IPS-NIHi11 (cell line): Measurements from ENCODE around the gene PPRC1.

Source experiments
- DNase-seq: peaks from one replicate; pipeline ENCODE4 v3.0.0; 2012; ENCODE audit warnings: mixed read lengths, low spot score

PPRC1 gene, protein sequence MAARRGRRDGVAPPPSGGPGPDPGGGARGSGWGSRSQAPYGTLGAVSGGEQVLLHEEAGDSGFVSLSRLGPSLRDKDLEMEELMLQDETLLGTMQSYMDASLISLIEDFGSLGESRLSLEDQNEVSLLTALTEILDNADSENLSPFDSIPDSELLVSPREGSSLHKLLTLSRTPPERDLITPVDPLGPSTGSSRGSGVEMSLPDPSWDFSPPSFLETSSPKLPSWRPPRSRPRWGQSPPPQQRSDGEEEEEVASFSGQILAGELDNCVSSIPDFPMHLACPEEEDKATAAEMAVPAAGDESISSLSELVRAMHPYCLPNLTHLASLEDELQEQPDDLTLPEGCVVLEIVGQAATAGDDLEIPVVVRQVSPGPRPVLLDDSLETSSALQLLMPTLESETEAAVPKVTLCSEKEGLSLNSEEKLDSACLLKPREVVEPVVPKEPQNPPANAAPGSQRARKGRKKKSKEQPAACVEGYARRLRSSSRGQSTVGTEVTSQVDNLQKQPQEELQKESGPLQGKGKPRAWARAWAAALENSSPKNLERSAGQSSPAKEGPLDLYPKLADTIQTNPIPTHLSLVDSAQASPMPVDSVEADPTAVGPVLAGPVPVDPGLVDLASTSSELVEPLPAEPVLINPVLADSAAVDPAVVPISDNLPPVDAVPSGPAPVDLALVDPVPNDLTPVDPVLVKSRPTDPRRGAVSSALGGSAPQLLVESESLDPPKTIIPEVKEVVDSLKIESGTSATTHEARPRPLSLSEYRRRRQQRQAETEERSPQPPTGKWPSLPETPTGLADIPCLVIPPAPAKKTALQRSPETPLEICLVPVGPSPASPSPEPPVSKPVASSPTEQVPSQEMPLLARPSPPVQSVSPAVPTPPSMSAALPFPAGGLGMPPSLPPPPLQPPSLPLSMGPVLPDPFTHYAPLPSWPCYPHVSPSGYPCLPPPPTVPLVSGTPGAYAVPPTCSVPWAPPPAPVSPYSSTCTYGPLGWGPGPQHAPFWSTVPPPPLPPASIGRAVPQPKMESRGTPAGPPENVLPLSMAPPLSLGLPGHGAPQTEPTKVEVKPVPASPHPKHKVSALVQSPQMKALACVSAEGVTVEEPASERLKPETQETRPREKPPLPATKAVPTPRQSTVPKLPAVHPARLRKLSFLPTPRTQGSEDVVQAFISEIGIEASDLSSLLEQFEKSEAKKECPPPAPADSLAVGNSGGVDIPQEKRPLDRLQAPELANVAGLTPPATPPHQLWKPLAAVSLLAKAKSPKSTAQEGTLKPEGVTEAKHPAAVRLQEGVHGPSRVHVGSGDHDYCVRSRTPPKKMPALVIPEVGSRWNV (N-terminal part only)

DNA sequence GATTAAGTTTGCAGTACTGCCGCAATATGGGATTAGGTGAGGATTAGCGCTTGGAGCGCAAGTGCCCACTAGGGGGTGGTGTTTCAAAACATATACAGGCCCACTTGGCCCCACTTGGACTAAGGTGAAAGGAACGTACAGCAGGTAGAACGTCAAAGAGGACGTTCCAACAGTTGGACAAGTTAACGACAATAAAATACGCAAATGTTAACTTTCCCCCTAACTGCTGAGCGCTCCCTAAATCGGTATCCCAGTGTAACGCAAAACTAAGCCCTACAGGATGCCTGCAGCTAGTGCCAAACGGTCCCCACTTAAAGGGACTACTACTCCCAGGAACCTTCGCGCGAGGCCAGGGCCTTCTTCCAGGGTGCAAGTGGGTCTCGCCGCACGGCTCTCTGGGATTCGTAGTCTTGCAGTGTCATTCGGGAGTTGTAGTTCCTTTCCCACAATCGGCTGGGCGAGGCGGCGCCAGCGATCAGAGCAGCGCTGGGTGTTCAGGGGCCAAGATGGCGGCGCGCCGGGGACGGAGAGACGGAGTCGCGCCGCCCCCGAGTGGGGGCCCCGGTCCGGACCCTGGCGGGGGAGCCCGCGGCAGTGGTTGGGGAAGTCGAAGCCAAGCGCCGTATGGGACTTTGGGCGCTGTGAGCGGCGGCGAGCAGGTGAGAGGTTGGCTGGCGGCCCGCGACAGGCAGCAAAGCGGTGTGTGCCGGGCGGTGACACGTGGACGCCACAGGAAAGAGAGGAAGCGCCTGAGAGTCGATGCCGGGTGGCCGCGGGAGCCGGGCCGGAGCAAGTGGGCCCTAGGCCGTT, at the start of gene PPRC1:
Gene PPRC1 (plus strand): TSS at position 478 of the 810 bp plus-strand sequence. CDS start 29 bp downstream, at position 507.
- peak; percentile 97 for DNase-seq

- DNase-seq = no peak
Observed at GRCh38 chr10:102083541-102083940, 49.3 kb upstream of the PPRC1 start.

DNA sequence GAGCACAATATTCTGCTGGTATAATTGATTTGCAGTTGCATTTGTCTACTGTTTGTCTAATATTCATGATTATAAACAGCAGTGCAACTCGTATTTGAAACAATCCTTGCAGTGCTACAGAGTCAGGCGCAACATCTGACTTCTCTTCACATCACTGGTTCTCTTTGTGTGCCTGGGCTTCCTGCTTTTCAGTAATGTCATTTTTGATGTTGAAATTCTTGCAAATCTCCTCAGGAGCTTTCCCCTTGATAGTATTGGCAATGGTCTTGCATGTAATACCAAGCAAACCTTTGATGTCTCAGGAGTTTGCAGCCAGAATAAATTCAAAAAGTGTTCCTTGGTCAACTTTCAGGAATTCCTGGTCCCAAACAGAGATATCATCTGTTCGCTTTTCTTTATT, 47.5 kb upstream of the PPRC1 start:
- no peak for DNase-seq

DNA sequence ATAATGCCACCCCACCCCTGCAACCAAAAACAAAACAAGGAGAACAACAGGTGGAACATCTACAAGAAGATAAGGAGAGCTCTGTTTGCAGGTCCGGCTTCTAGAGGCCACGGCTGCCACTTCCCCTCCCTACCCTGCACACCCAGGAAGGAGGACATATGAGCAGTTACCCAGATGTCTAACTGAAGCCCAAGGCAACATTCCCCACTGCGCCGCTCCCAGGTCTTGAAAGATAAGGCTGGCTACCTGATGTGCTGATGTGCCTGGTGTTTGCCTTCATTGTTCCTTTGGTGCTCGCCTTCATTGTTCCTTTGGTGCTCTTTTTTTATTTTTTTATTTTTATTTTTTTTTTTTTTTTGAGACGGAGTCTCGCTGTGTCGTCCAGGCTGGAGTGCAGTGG, 46.6 kb upstream of the PPRC1 start:
- DNase-seq = no peak

- no peak for DNase-seq
Observed at GRCh38 chr10:102090772-102091171, 42.1 kb upstream of the PPRC1 start.

- DNase-seq = no peak
Observed at GRCh38 chr10:102096449-102096848, 36.4 kb upstream of the PPRC1 start.

DNA sequence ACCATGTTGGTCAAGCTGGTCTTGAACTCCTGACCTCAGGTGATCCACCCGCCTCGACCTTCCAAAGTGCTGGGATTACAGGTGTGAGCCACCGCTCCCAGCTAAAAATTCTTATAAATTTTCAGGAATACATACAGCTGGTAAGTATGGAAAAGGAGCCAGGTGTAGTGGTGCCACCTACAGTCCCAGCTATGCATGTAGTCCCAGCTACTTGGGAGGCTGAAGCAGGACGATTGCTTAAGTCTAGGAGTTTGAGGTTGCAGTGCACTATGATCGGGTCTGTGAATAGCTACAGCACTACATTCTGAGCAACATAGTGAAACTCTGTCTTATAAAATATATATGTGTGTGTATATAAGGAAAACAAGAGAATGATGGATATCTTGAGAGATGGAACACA, 31.7 kb upstream of the PPRC1 start:
- no peak for DNase-seq

GRCh38 chr10:102102421-102102820, 30.4 kb upstream of the PPRC1 start:
- no peak for DNase-seq

GRCh38 chr10:102106998-102107397, 25.8 kb upstream of the PPRC1 start:
- DNase-seq = no peak

DNA sequence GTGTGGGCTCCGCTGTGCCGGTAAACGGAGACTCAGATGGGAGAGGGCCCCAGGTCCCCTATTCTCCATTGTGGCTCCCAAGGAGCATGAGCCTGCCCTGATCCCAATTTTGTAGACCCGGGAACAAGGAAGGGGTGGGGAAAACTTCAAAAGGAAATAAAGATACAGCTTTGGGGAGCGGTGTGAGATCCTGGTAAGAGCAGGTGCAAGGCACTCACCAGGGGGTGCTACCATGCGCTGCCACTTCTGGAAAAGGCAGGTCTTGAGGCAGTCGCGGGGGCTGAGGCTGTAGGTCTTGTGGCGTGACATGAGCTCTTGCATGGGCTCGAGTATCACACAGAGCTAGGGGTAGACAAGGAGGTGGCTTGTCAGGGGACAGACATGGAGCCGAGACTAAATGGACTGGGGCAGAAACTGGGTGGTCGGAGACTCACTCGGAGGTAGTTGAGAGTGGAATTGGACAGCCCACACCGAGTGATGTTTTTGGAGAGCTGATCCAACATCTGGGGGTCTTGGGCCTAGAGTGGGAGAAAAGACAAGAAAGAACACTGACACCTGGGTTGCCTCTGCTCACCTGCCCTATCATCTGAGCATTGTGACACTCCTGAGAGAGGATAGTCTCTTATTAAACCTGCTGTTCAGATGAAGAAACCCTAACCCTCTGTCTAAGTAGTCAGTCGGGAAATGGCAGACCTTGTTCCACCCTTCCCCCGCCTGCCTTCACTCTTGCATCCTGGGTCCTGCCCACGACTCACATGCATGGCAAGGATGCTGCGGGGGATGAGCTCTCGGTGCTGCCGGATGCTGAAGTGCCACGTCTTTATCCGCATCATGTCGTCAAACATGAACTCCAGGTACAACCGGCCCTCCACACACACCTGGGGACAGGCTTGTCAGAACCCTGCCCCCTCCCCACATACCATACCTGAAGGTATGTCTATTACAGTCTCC, 23.4 kb upstream of the PPRC1 start:
- DNase-seq = no peak

DNA sequence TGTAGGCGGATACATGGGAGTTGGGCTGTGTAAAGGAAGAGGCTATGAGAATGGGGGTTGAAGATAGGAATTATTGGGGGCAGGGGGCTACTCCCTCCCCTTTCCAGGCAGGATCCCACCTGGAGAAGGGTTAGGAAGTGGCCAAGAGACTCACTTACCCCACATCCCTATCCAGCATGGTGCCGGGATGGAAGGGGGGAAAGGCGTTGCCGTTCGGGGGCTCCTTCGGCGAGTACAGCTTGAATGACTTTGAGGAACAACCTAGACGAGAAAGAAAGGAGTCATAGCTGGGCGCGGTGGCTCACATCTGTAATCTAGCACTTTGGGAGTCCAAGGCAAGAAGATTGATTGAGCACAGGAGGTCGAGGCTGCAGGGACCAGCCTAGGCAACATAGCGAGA, 21.6 kb upstream of the PPRC1 start:
- DNase-seq = no peak

DNA sequence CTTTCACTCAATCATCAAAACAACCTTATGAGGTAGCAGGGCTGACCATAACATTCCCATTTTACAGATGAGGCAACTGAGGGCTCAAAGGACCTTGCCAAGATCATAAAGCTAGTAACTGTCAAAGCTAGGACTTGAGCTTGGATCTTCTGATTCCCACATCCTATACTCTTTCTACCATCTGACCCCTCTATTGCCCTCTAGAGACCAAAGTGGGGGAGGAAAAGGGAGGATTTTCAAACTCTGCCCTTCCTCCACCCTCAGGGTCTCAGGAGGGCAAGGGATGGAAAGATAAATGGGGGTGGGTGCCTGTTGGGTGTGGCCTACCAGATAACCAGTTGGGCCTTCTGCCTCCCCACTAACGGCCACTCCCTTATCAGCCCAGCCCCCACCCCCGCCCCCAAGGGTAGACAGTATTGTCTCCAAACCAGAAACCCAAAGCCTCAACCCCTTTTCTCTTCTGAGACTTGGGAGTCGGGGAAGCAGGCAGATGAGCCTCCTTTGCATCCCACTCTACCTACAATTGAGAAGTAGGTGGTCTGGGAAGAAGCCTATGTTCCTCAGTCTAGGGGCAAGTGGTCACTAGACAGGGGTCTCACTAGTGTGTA, 20.5 kb upstream of the PPRC1 start:
- DNase-seq = peak; percentile 46

GRCh38 chr10:102113261-102113955, 19.4 kb upstream of the PPRC1 start:
- no peak for DNase-seq

DNA sequence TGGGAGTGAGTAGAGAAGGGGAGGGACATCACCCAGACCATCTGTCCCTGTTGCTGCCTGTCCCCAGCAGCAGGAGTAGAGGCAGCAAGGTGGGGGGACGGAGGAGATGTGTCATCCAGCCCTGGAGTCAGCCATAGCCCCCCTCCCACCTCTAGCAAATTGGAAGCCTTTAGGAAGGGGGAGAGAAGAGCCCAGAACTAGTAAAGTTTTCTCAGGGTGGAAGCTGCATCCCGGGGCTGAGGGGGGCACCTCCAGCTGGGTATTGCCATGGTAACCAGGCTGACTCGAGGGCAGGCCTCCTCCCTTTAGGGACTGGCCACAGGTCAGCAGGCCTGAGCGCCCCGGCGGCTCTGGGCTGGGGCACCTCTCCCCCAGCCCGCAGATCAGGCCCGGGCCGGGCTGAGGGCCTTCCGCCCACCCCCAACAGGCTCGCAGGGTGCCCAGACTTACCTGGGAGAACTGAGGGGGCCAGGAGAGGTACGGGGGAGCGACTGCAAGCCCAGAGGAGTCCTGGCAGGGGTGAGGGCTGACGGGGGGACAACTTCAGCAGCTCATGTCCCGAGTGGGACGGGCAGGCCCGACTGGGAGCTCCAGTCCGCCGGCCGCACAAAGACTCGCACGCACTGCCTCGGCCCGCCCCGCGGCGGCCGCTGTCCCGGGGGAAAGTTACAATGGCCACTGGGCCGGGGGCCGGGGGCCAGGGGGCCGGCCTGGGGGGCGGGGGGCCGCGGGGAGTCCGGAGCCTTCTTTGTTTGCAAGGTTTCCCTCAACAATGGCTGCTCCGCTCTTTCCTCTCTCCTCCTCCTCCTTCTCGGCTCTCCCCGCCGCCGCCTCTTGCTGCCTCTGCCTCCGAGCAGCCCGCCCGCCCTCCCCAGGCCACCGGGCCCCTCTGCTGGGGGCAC, 18.6 kb upstream of the PPRC1 start:
- no peak for DNase-seq

- DNase-seq = peak; percentile 86
Observed at GRCh38 chr10:102114861-102115618, 17.8 kb upstream of the PPRC1 start.

GRCh38 chr10:102115775-102116174, 17.1 kb upstream of the PPRC1 start:
- no peak for DNase-seq

GRCh38 chr10:102116656-102117055, 16.2 kb upstream of the PPRC1 start:
- no peak for DNase-seq
